Measurements from ENCODE around the gene LIPM.

Gene LIPM

GRCh38 chr10:88840881-88841280 lies 38.4 kb downstream of the LIPM start:
- DNase-seq, result no peak

- no peak for DNase-seq
Measured at GRCh38 chr10:88841316-88842111, 39.0 kb downstream of the LIPM start.

- DNase-seq, result no peak
Measured at GRCh38 chr10:88843171-88843570, 40.6 kb downstream of the LIPM start.

DNA sequence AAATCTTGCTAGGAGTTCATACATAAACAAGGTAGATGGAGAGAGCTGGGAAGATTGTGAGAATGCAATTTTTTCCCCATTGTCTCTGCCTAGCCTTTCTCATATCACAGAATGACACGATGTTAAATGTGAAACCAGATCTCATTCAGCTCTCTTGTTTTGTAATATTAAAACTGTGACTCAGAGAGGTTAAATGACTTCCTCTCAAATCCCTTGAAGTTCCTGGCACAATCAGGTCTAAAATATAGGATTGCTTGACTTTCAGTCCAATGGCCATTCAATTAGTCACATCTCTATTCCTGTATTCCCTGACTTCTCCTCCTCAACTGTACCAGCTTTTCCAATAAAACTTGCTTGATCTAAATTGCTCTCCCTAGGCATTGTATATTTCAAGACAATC lies 46.0 kb downstream of the LIPM start:
- DNase-seq, result no peak

DNA sequence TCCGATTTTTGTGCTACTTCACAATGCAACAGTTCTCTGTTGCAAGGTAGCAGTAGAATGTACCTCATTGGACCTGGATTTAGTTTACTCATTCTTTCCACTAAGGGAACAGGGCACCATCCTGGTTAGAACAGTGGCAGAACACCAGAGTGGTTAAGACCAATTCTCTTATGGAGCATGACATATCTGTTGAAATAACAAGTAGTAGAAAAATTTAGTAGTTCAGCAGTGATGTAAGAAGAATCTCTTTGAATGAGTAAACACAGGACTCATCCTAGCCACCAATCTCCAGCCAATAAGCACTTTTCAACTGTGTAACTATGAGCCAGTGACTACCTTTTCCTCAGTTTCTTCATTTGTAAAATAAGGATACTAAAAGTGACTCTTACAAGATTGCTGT lies 46.7 kb downstream of the LIPM start:
- no peak for DNase-seq

- DNase-seq, result no peak
Measured at GRCh38 chr10:88850712-88851111, 48.2 kb downstream of the LIPM start.

DNA sequence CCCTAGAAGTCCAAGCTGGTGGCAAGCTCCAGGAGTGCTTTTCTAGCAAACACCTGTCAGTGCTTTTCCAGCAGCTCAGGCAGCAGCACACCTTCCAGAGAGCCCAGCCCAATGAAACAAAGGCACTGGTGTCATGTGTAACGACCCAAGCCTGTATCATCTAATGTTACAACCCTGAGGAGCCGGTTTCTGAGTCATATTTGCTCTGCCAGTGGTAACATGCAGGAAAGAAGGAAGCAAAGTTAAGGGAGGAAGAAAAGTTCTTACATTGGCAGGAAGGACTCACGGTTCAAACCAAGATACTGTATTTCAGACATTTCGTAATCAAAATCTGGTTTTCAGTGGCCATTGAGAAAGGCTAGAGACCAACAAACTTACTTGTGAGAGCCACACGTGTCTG lies 49.2 kb downstream of the LIPM start, which contains the start of gene ANKRD22:
TSS of gene ANKRD22 (minus strand) at position 139 of the 400 bp plus-strand sequence. CDS start 237 bp downstream, outside the sequence.
- peak; percentile 59 for DNase-seq

- no peak for DNase-seq
Measured at GRCh38 chr10:88852327-88852726, 49.8 kb downstream of the LIPM start.

GRCh38 chr10:88853155-88853881 lies 50.8 kb downstream of the LIPM start:
- DNase-seq, result no peak

DNA sequence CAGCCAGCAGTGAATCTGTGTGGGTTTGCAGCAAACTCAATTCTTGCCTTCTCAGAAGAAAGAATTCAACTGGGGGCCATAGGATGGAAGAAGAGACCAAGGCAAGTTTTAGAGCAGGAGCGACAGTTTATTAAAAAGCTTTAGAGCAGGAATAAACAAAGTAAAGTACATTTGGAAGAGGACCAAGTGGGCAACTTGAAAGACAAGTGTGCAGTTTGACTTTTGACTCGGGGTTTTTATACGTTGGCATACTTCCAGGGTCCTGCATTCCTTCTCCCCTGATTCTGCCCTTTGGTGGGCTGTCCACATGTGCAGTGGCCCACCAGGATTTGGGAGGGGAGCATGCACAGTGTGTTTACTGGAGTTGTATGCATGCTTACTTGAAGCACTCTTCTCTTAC lies 52.2 kb downstream of the LIPM start:
- DNase-seq, result no peak

DNA sequence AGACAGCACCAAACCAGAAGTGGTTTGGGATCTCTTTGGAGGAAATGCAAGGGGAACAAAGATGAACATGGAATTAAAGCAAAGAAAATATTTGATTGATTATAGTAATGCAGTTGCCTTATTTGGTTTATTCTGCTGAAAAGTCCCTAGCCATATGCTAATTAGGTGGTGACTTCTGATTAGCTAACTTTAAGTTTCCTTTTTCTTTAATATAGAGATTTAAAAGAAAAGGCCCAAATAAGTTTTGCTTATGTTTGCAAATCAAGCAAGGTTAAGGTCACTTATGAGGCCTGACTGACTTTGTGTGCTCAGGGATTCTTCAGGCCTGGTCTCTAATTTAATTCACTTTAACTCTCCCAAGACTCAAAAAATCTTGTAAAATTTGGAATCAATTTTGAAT lies 55.3 kb downstream of the LIPM start:
- no peak for DNase-seq

- DNase-seq, result no peak
Measured at GRCh38 chr10:88858491-88858890, 56.0 kb downstream of the LIPM start.

DNA sequence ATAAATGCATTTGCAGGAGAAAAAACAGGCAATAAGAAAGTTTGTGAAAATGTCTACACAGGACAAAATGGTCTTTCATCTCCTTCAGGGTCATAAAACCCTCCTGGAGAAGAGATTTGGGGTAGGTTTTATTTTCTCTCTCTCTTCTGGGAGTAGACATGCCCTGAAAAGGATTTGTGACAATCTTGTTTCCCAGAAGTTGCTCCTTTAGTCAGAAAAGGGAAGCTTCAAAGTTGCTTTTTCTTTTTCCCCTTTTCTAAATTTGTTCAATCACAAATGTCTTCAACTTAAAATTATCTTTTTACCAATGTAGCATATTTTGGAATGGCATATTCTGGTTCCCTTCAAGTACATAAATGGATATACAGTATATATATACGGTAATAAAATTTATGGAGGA lies 58.5 kb downstream of the LIPM start:
- no peak for DNase-seq

DNA sequence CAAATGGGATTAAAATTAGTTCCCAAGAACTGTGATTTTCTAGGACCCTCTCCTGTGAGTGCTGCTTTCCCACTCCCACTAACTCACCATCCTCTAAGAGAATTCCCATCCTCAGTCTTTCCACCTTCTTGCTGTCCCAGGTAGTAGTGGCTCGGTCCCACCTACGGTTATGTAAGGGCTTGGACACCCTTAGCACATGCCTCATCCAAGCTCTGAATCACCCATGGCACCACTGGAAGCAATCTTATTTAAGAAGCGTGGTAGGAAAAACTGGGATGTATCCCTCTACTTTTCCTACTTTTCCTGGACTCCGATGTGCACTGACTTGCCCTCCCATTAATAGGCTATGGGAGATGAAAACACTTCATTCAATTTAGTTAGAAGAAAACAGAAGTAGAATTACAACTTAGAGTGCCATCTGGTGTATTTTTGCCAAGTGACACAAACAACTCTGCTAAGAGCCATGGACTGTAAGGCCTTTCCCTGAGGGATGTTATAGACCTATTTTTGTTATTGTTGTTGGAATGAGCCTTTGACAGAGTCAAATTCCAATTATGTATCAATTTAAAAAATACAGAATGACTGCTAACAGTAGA lies 62.8 kb downstream of the LIPM start:
- DNase-seq, result no peak

DNA sequence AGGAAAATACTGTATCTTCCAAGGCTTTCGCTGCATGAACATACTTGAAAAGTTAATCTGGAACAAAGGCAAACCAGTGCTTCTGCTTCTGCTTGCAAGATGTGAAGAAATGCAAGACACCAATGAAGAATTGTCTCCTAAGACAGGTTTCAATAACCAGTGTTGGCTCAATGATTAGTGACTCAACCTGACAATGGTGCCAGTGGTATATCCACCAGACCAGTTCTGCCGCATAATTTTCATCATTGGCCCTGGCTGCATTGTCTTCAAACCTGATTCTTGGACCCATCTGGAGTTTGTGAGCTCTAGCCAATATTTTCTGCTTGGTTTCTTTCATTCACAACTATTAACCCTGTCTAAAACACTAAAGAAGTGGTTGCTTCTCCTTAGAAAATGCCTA lies 63.9 kb downstream of the LIPM start:
- DNase-seq, result no peak

DNA sequence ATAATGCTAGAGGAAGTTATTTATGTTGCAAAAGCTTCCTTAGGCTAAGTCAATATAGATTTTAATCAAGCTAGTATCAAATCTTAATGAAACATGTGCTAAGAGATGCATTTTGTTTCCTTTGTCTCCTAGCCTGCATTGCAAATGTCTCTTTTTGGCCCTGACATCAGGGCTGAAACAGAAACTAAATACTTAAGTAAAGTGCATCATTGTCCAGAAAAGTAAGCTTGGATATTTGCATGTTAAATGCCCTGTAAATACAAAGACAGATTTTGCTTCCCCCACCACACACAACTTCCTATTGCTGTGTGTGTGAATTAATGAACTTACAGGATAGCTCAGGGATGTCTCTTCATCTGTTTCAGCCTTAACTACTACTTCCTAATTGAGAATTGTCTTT lies 67.6 kb downstream of the LIPM start:
- no peak for DNase-seq

Measured in NCI-H146 (cell line).